Activated naive CD8-positive, alpha-beta T cell treated with anti-CD3 and anti-CD28 coated beads, Interleukin-2, amount 50 U/mL, for 24 hours (primary cell): ENCODE data around the gene FAT1.

Experiments
- ATAC-seq: fragments of 150-1000 bp; cut with Tn5 transposase; one replicate; pipeline ENCODE4 v1.10.0; 2021
- DNase-seq: peaks from one replicate; pipeline ENCODE4 v3.0.0; 2021
- H3K27ac Mint-ChIP-seq: one replicate; pipeline ENCODE4 v1.8.0; 2021; ENCODE audit warnings: mild to moderate bottlenecking, mixed read lengths
- H3K27me3 Mint-ChIP-seq: one replicate; pipeline ENCODE4 v1.8.0; 2021; ENCODE audit warnings: mixed read lengths
- H3K36me3 Mint-ChIP-seq: one replicate; pipeline ENCODE4 v1.8.0; 2021; ENCODE audit warnings: low read depth, mixed read lengths
- H3K4me1 Mint-ChIP-seq: one replicate; pipeline ENCODE4 v1.8.0; 2021; ENCODE audit warnings: mixed read lengths
- H3K4me3 Mint-ChIP-seq: one replicate; pipeline ENCODE4 v1.8.0; 2021; ENCODE audit warnings: mild to moderate bottlenecking, moderate library complexity, mixed read lengths
- H3K9me3 Mint-ChIP-seq: one replicate; pipeline ENCODE4 v1.8.0; 2021; ENCODE audit warnings: mixed read lengths

Gene FAT1

GRCh38 chr4:186592966-186593586 lies 130.6 kb downstream of the FAT1 start:
- Mint-ChIP-seq H3K36me3 (no peaks in the 10 kb centered on the region), H3K4me3 (no peak overlapping the region), H3K4me1 (no peaks in the 10 kb centered on the region), H3K9me3 (no peaks in the 10 kb centered on the region), H3K27ac (no peak overlapping the region), H3K27me3 (no peaks in the 10 kb centered on the region)
- ATAC-seq (no peak), DNase-seq (no peak)

- H3K36me3 Mint-ChIP-seq = no peaks in the 10 kb centered on the region
- no peaks in the 10 kb centered on the region for H3K9me3 Mint-ChIP-seq
Observed at GRCh38 chr4:186592445-186592844, 131.2 kb downstream of the FAT1 start.

GRCh38 chr4:186591651-186592050 lies 132.0 kb downstream of the FAT1 start:
- Mint-ChIP-seq H3K36me3 (no peaks in the 10 kb centered on the region), H3K27me3 (no peaks in the 10 kb centered on the region), H3K9me3 (no peaks in the 10 kb centered on the region), H3K27ac (no peak overlapping the region), H3K4me3 (no peak overlapping the region), H3K4me1 (no peaks in the 10 kb centered on the region)
- no peak for DNase-seq
- no peak for ATAC-seq

More at GRCh38 chr4:186592445-186592844, 131.2 kb downstream of the FAT1 start:
- DNase-seq (no peak), ATAC-seq (no peak)
- no peaks in the 10 kb centered on the region for H3K4me1 Mint-ChIP-seq
- no peak overlapping the region for H3K4me3 Mint-ChIP-seq
- no peaks in the 10 kb centered on the region for H3K27me3 Mint-ChIP-seq
- no peak overlapping the region for H3K27ac Mint-ChIP-seq

- Mint-ChIP-seq H3K9me3 (no peaks in the 10 kb centered on the region), H3K4me1 (no peaks in the 10 kb centered on the region), H3K27me3 (no peaks in the 10 kb centered on the region), H3K36me3 (no peaks in the 10 kb centered on the region), H3K4me3 (no peak overlapping the region), H3K27ac (no peak overlapping the region)
- no peak for DNase-seq
- ATAC-seq = no peak
Observed at GRCh38 chr4:186588503-186588902, 135.2 kb downstream of the FAT1 start.

GRCh38 chr4:186587416-186588018 lies 136.1 kb downstream of the FAT1 start:
- DNase-seq (peak; percentile 68), ATAC-seq (peak; percentile 43)
- Mint-ChIP-seq H3K4me3 (no peak overlapping the region), H3K9me3 (peaks cover 1% of the 10 kb centered on the region), H3K27ac (no peak overlapping the region), H3K36me3 (no peaks in the 10 kb centered on the region), H3K27me3 (no peaks in the 10 kb centered on the region), H3K4me1 (no peaks in the 10 kb centered on the region)

- Mint-ChIP-seq H3K4me1 (no peaks in the 10 kb centered on the region), H3K9me3 (peaks cover 4% of the 10 kb centered on the region), H3K36me3 (no peaks in the 10 kb centered on the region), H3K27ac (no peak overlapping the region), H3K27me3 (no peaks in the 10 kb centered on the region), H3K4me3 (no peak overlapping the region)
- ATAC-seq (no peak), DNase-seq (no peak)
Observed at GRCh38 chr4:186586205-186586604, 137.5 kb downstream of the FAT1 start.

- peaks cover 4% of the 10 kb centered on the region for H3K9me3 Mint-ChIP-seq
- ATAC-seq (no peak), DNase-seq (no peak)
- H3K27ac Mint-ChIP-seq = no peak overlapping the region
- H3K36me3 Mint-ChIP-seq = no peaks in the 10 kb centered on the region
- H3K4me3 Mint-ChIP-seq = no peak overlapping the region
- H3K4me1 Mint-ChIP-seq = no peaks in the 10 kb centered on the region
- H3K27me3 Mint-ChIP-seq = no peaks in the 10 kb centered on the region
Observed at GRCh38 chr4:186584912-186585311, 138.7 kb downstream of the FAT1 start.

GRCh38 chr4:186581421-186581820 lies 142.2 kb downstream of the FAT1 start:
- Mint-ChIP-seq H3K4me1 (no peaks in the 10 kb centered on the region), H3K27ac (no peak overlapping the region), H3K4me3 (no peak overlapping the region), H3K9me3 (peaks cover 4% of the 10 kb centered on the region), H3K27me3 (no peaks in the 10 kb centered on the region), H3K36me3 (no peaks in the 10 kb centered on the region)
- DNase-seq (no peak), ATAC-seq (no peak)

- no peak for DNase-seq
- peaks cover 4% of the 10 kb centered on the region for H3K9me3 Mint-ChIP-seq
- H3K4me1 Mint-ChIP-seq = no peaks in the 10 kb centered on the region
- H3K27ac Mint-ChIP-seq = no peak overlapping the region
- H3K27me3 Mint-ChIP-seq = no peaks in the 10 kb centered on the region
- H3K4me3 Mint-ChIP-seq = no peak overlapping the region
- H3K36me3 Mint-ChIP-seq = no peaks in the 10 kb centered on the region
- ATAC-seq = no peak
Observed at GRCh38 chr4:186580669-186581068, 143.0 kb downstream of the FAT1 start.

GRCh38 chr4:186570193-186570996 lies 153.3 kb downstream of the FAT1 start:
- Mint-ChIP-seq H3K27ac (no peak overlapping the region), H3K4me3 (no peak overlapping the region), H3K27me3 (peaks cover 2% of the 10 kb centered on the region), H3K9me3 (no peaks in the 10 kb centered on the region), H3K4me1 (no peaks in the 10 kb centered on the region), H3K36me3 (no peaks in the 10 kb centered on the region)
- DNase-seq (no peak), ATAC-seq (no peak)

- H3K4me1 Mint-ChIP-seq = no peaks in the 10 kb centered on the region
- no peak overlapping the region for H3K27ac Mint-ChIP-seq
- no peaks in the 10 kb centered on the region for H3K9me3 Mint-ChIP-seq
- ATAC-seq (no peak), DNase-seq (no peak)
- no peaks in the 10 kb centered on the region for H3K36me3 Mint-ChIP-seq
- H3K4me3 Mint-ChIP-seq = no peak overlapping the region
- H3K27me3 Mint-ChIP-seq = peaks cover 2% of the 10 kb centered on the region
Observed at GRCh38 chr4:186569533-186570192, 154.0 kb downstream of the FAT1 start.

- no peaks in the 10 kb centered on the region for H3K4me1 Mint-ChIP-seq
Observed at GRCh38 chr4:186566068-186566467, 157.6 kb downstream of the FAT1 start.

GRCh38 chr4:186563761-186564160 lies 159.9 kb downstream of the FAT1 start:
- Mint-ChIP-seq H3K27me3 (no peaks in the 10 kb centered on the region), H3K27ac (no peak overlapping the region), H3K4me1 (no peaks in the 10 kb centered on the region), H3K4me3 (no peak overlapping the region), H3K36me3 (no peaks in the 10 kb centered on the region), H3K9me3 (peaks cover 5% of the 10 kb centered on the region)
- DNase-seq = no peak
- ATAC-seq = no peak

More at GRCh38 chr4:186566068-186566467, 157.6 kb downstream of the FAT1 start:
- Mint-ChIP-seq H3K36me3 (no peaks in the 10 kb centered on the region), H3K27ac (no peak overlapping the region), H3K4me3 (no peak overlapping the region), H3K9me3 (no peaks in the 10 kb centered on the region), H3K27me3 (no peaks in the 10 kb centered on the region)
- DNase-seq (no peak), ATAC-seq (no peak)

- no peaks in the 10 kb centered on the region for H3K27me3 Mint-ChIP-seq
- H3K27ac Mint-ChIP-seq = no peak overlapping the region
- ATAC-seq (no peak), DNase-seq (no peak)
- H3K4me3 Mint-ChIP-seq = no peak overlapping the region
- H3K9me3 Mint-ChIP-seq = peaks cover 5% of the 10 kb centered on the region
- no peaks in the 10 kb centered on the region for H3K4me1 Mint-ChIP-seq
- H3K36me3 Mint-ChIP-seq = no peaks in the 10 kb centered on the region
Observed at GRCh38 chr4:186561748-186562147, 161.9 kb downstream of the FAT1 start.

- Mint-ChIP-seq H3K4me1 (no peaks in the 10 kb centered on the region), H3K4me3 (no peak overlapping the region), H3K27ac (no peak overlapping the region), H3K27me3 (peaks cover 6% of the 10 kb centered on the region), H3K36me3 (no peaks in the 10 kb centered on the region), H3K9me3 (peaks cover 8% of the 10 kb centered on the region)
- ATAC-seq (no peak), DNase-seq (no peak)
Observed at GRCh38 chr4:186560647-186561046, 163.0 kb downstream of the FAT1 start.
